Stimulated activated naive CD8-positive, alpha-beta T cell treated with anti-CD3 and anti-CD28 coated beads, Interleukin-15, amount 100 ng/mL, for 72 hours (primary cell): ENCODE measurements around the gene MRPS11.
A peak's percentile ranks its signal among the peaks of the same experiment; 100 is the strongest.
"Not testable (repeated sequence)": the region's sequence is repeated elsewhere in the genome, so short reads cannot be mapped to it uniquely, and the experiment has no call there.

ENCODE experiments used
- ATAC-seq: fragments of 150-1000 bp; cut with Tn5 transposase; 2 replicates; pipeline ENCODE4 v1.10.0; 2021; ENCODE audit warnings: mild to moderate bottlenecking, moderate library complexity
- DNase-seq, 2 donors: peaks; one replicate each; pipeline ENCODE4 v3.0.0; 2021 to 2022
- H3K27ac Mint-ChIP-seq, 2 donors: one replicate each; pipeline ENCODE4 v1.8.0; 2022; ENCODE audit warnings: mild to moderate bottlenecking in 2 of 2, mixed read lengths in 2 of 2, moderate library complexity in 2 of 2
- H3K27me3 Mint-ChIP-seq: one replicate; pipeline ENCODE4 v1.8.0; 2022; ENCODE audit warnings: mixed read lengths
- H3K4me1 Mint-ChIP-seq: one replicate; pipeline ENCODE4 v1.8.0; 2022; ENCODE audit warnings: mild to moderate bottlenecking, mixed read lengths
- H3K4me3 Mint-ChIP-seq, 2 donors: one replicate each; pipeline ENCODE4 v1.8.0; 2022; ENCODE audit warnings: mild to moderate bottlenecking in 2 of 2, mixed read lengths in 2 of 2, moderate library complexity in 1 of 2
- H3K9me3 Mint-ChIP-seq, 2 donors: one replicate each; pipeline ENCODE4 v1.8.0; 2022; ENCODE audit warnings: mixed read lengths in 2 of 2

MRPS11 gene

DNA sequence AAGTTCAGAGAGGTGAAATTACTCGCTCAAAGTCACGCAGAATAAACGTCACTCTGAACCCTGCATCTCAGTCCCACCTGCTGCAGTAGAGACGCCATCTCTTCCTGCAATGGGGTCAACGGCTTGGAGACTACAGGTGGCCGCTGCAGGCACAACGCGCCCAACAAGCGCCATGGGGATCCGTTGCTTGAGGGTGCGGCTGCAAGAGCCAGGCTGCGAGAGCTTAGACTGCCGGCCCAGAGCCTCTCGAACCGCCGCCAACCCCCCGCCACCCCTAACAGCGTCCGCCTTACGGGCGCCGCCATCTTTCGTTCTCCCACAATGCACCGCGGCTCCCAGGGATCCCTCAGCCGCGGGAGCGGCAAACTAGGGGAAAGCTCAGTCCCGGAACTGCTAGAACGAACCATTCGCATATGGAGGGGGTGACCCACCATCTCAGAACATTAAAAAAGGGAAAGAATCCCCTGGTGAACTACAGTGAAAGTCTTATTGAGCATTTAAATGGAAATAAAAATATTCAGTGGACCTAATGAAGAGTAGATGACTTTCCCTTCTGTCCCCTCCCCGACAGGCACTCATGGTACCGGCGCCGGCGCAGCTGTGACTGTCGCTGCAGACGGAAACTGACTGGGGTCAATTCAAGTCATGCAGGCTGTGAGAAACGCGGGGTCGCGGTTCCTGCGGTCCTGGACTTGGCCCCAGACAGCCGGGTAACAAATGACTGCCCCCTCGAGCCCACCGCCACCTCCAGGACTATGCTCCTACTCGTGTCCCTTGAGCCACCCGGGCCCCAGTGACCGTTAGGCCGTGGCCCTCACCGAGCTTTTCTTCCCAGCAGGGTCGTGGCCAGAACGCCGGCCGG lies at the start of gene MRPS11, which contains the start of gene MRPL46:
Gene MRPS11 (plus strand): TSS at position 636 of the 862 bp plus-strand sequence. CDS start 10 bp downstream, at position 646.
Gene MRPL46 (minus strand): TSS at position 316 of the 862 bp plus-strand sequence. CDS start 11 bp downstream, at position 305.
- peaks cover 25% of the 10 kb centered on the region for H3K4me1 Mint-ChIP-seq

DNA sequence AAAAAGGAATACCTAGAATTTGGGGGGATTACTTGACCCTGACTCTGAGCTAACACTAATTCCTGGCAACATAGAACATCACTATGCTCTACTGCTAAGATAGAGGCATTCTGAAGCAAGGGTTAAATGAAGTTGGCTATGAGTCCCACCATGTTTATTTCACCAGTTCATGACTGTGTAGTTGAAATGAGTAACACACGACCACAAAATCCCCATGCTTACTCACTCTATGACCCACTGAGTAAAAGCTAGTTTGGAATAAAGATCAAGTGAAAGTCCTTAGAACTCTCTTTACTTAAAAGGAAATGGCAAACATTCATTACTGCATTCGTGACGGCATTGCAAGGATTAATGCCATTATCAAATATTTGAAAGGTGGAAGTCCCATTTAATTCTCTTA lies 47.7 kb upstream of the MRPS11 start:
- Mint-ChIP-seq H3K4me3 (no peak overlapping the region), H3K4me1 (no peaks in the 10 kb centered on the region), H3K27me3 (peaks cover 25% of the 10 kb centered on the region), H3K9me3 (no peaks in the 10 kb centered on the region), H3K27ac (no peak overlapping the region)
- DNase-seq: peak in 1 of 2 donors; percentile 26
- peak; percentile 99 for ATAC-seq

More for the DNA sequence above, at the start of gene MRPS11, which contains the start of gene MRPL46:
- DNase-seq (peak; percentile 88 to 91), ATAC-seq (peak; percentile 89)
- H3K27ac Mint-ChIP-seq: peak within 1 kb of the TSS; percentile 100
- H3K9me3 Mint-ChIP-seq: no peaks in the 10 kb centered on the region
- no peaks in the 10 kb centered on the region for H3K27me3 Mint-ChIP-seq
- H3K4me3 Mint-ChIP-seq: peak within 1 kb of the TSS; percentile 85 to 88

DNA sequence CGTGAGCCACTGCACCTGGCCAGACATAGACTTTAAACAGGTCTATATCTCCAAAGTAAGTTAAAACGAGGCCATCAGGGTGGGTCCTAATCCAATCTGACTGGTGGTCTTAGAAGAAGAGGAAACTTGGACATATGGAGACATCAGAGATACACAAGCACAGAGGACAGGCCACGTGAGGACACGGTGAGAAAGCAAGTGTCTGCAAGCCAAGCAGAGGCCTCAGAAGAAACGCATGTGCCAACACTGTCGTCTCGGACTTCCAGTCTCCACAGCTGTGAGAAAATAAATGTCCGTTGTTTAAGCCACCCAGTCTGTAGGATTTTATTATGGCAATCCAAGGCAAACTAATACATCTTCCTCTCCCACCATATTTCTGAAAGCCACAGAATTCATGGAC lies 44.2 kb upstream of the MRPS11 start:
- Mint-ChIP-seq H3K4me3 (no peak overlapping the region), H3K27me3 (peaks cover 24% of the 10 kb centered on the region), H3K9me3 (no peaks in the 10 kb centered on the region), H3K4me1 (no peaks in the 10 kb centered on the region), H3K27ac (no peak overlapping the region)
- ATAC-seq (no peak), DNase-seq (no peak)

DNA sequence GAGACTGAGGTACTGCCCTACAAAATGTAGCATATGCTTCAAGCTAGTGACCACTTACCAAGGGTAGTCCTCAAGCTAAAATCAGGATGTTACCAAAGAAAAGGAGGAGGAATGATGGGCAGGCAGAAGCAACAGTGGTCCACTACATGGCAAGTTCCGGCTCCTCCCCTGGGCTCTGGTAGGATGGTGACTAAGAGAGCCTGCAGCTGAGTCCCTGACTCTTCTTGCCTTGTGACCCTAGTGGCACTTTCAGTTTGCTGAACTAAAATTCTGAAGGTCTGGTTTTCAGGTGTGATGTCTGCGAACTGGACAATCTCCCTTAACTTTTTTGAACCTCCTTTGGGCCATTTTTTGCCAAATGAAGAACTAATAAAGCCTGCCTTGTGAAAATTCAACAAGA lies 41.2 kb upstream of the MRPS11 start:
- DNase-seq (no peak), ATAC-seq (no peak)
- Mint-ChIP-seq H3K4me1 (no peaks in the 10 kb centered on the region), H3K27me3 (peaks cover 22% of the 10 kb centered on the region), H3K27ac (no peak overlapping the region), H3K9me3 (no peaks in the 10 kb centered on the region), H3K4me3 (no peak overlapping the region)

DNA sequence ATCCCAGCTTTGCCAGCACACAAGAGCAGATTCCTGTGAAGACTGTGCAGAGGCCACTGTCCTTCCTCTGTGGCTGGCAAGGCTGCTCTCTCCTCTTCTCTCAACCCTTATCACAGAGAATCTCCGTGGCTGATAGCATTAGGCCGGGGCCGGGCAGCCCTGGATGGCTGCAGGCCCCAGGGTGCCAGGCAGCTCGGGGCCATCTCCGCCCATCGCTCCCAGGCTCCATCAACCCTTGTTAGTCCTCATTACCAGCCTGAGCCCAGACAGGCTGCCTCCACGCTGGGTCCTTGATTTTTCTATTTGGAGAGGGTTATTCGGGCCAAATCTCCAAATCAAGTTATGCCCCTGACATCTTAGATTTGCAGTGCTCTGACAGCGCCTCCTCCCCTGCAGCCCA lies 39.5 kb upstream of the MRPS11 start:
- no peaks in the 10 kb centered on the region for H3K4me1 Mint-ChIP-seq
- H3K27ac Mint-ChIP-seq: no peak overlapping the region
- ATAC-seq: no peak
- no peak for DNase-seq
- H3K9me3 Mint-ChIP-seq: no peaks in the 10 kb centered on the region
- H3K27me3 Mint-ChIP-seq: peaks cover 22% of the 10 kb centered on the region
- no peak overlapping the region for H3K4me3 Mint-ChIP-seq

DNA sequence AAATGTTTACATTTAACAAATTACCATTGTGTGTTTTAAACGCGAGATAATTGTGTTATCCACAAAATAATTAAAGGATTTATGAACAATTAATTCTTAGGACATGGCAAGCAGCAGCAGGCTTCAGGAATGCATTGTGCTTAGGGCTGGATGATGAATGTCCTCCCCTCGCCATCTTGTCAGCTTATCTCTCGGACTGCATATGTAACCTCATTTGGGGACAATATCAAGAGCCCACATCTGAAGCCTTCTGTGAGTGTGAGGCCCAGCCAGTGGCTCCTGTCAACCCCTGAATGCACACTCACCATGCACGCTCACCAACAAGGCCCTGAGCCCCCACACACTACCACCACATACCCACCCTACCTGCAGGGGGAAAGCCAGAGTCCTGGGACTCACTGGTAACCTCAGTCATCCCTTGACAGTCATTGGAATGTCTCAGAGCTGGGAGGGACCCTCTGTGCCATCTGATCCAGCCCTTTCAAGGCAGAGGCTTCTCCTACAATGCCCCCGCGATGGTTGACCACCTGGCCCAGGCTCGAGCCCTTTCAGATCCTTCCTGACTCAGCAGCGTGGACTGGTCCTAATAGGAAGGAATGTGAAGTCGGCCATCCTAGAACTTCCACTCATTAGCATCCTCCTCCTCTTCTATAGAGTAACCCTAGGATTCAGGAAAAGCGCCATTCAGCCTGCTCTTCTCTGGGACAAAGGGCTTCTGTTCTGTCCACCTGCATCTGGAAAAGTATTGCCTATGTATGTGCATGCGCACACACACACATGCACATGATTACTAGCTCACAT lies 38.5 kb upstream of the MRPS11 start:
- Mint-ChIP-seq H3K27ac (peak overlapping the region in 1 of 2 donors; percentile 7), H3K4me3 (no peak overlapping the region), H3K4me1 (no peaks in the 10 kb centered on the region), H3K9me3 (no peaks in the 10 kb centered on the region), H3K27me3 (peaks cover 22% of the 10 kb centered on the region)
- ATAC-seq (no peak), DNase-seq (no peak)

DNA sequence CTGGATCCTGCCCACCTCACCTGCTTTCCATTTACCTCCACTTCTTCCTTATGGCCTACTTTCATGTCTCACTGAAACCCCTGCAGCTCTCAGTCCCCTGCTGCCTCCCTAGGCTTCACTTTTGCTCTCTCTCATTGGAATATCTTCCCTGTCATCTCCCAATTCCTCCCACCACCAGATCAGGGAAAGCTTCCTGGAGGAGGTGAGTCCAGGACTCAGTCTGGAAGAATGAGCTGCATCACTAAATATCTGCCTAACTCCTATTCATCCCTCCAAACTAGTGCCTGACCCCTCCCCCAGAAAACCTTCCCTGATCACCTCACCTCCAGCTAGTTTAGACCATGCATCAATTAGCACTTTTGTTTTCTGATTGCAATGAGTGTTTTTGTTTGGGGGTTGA lies 37.5 kb upstream of the MRPS11 start:
- Mint-ChIP-seq H3K9me3 (no peaks in the 10 kb centered on the region), H3K4me3 (no peak overlapping the region), H3K27me3 (peaks cover 22% of the 10 kb centered on the region), H3K4me1 (no peaks in the 10 kb centered on the region), H3K27ac (peak overlapping the region in 1 of 2 donors; percentile 61)
- DNase-seq (no peak), ATAC-seq (no peak)

DNA sequence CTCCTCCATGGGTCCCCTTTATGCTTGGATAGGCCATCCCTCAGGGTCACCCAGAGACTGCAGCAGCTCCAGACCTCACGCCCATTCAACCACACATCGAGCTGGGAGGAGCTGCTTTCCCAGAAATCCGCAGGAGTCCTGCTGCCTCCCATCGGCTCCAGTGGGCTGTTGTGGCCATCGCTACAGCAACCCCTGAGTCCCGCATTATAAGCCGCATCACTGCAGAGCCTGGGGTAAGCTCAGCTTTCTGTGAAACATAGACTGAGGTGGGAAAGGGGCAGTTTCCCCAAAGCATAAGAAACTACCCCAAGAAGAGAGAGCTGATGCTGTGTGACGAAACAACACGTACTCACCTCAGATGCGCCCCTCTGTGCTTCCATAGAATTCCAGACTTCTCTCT lies 36.1 kb upstream of the MRPS11 start:
- Mint-ChIP-seq H3K27me3 (peaks cover 22% of the 10 kb centered on the region), H3K9me3 (no peaks in the 10 kb centered on the region), H3K4me1 (no peaks in the 10 kb centered on the region), H3K4me3 (no peak overlapping the region), H3K27ac (no peak overlapping the region)
- no peak for DNase-seq
- no peak for ATAC-seq

DNA sequence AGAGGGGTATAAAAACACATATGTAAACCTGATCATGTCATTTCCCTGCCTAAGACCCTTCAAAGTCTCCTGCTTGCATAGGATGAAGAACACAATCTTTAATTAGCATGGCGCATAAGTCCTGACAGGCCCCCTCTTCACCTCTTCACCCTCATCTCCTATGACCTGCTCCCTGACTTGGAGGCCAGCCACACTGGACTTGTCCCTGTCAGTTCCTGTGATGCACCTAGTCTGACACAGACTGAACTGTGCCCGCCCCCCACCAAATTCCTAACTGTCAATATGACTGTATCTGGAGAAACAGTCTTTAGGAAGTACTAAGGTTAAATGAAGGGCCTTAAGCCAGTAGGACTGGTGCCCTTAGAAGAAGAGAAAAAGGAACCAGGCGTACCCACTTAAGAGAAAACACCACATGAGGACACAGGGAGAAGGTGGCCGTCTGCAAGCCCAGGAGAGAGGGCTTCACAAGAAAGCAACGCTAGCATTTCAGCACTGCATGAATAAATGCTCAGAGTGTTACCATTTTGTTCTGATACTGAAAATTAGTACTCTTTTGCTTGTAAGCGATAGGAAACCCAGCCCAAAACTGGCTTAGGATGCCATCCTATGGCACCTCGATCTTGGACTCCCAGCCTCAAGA lies 34.3 kb upstream of the MRPS11 start:
- ATAC-seq (no peak), DNase-seq (no peak)
- Mint-ChIP-seq H3K27me3 (peaks cover 23% of the 10 kb centered on the region), H3K4me3 (no peak overlapping the region), H3K9me3 (no peaks in the 10 kb centered on the region), H3K4me1 (no peaks in the 10 kb centered on the region), H3K27ac (no peak overlapping the region)

DNA sequence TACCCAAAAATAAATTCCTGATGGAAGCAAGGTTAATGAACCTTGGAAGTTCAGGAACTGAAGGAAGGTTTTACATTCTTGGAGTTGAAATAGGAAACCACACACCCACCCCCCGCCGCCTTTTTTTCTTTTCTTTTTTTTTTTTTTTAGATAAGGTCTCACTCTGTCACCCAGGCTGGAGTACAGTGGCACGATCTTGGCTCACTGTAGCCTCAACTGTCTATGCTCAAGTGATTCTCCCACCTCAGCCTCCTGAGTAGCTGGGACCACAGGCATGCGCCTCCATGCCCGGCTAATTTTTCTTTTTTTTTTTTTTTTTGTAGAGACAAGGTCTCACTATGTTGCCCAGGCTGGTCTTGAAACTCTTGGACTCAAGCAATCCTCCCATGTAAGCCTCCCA lies 33.4 kb upstream of the MRPS11 start:
- not testable (repeated sequence) for H3K27ac Mint-ChIP-seq, H3K9me3 Mint-ChIP-seq, DNase-seq, H3K4me3 Mint-ChIP-seq, H3K4me1 Mint-ChIP-seq, ATAC-seq
- H3K27me3 Mint-ChIP-seq: peaks cover 21% of the 10 kb centered on the region

DNA sequence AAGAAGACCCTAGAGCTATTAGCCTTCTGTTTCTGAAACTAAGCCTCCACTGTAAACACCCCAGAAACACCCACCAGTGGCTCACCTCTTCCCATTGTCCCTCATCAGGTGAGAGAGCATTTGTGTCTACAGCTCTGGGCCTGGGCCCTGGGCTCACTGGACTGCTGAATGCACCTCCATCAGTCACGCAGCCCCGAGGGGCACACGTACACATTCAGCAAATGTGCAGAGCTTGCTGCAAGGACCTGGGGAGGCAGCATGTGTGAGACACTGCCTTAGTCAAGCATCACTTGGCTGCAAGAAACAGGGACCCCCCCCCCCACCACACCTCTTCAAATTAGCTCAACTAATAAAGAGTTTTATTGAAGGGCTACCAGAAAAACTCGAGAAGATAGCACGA lies 29.3 kb upstream of the MRPS11 start:
- ATAC-seq: no peak
- Mint-ChIP-seq H3K4me1 (no peaks in the 10 kb centered on the region), H3K27me3 (peaks cover 27% of the 10 kb centered on the region), H3K27ac (no peak overlapping the region), H3K4me3 (no peak overlapping the region), H3K9me3 (peaks cover 0 to 6% of the 10 kb centered on the region in 2 donors)
- DNase-seq: no peak

DNA sequence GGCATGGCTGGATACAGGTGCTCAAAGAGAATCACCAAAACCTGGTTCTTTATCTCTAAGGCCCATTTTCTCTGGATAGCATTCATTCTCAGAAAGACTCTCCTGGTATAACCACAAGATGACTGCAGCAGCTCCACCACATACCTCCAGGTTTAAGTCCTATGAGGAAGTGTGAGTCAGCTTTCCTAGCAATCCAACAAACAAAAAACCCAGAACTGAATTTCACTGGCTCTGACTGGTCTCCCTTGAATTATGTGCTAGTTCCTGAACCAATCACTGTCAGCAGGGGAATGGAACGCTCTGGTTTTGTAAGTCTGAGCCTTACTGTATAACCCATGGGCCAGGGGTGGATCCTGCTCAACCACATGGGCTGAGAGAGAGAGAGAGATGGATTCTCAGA lies 27.5 kb upstream of the MRPS11 start:
- Mint-ChIP-seq H3K4me3 (no peak overlapping the region), H3K4me1 (no peaks in the 10 kb centered on the region), H3K27me3 (peaks cover 40% of the 10 kb centered on the region), H3K27ac (no peak overlapping the region), H3K9me3 (peaks cover 0 to 21% of the 10 kb centered on the region in 2 donors)
- ATAC-seq (peak; percentile 23), DNase-seq (no peak)

DNA sequence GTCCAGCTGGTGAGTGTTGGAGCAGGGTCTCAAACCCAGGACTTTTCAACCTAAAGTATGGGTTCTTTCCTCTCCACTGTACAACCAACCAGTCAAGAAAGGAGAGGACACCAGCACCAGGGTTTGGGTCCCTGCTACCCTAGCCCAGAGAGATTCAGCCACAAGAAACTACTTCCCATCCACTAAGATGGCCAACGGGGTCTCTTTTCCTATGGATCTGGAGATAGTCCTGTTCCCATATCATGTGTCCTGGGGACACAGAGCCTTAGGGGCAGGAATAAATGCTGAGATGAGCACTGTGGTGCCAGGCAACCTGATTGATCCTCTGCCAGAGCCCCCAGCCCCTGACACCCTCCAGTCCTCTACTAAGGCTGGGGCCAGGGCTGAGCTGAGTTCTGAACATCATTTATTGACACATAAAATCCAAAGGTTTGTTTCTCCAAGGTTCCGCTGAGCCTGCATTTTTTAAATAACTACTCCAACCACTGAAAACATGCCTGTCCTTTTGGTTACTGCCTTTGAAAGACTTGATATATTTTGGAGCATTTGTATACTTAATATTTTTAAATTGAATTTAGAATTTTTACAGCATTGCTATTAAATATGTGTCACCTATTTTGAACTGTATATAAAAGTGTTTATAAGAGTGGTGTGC lies 26.3 kb upstream of the MRPS11 start:
- no peak overlapping the region for H3K4me3 Mint-ChIP-seq
- ATAC-seq (no peak), DNase-seq (no peak)
- no peaks in the 10 kb centered on the region for H3K4me1 Mint-ChIP-seq
- H3K9me3 Mint-ChIP-seq: peaks cover 0 to 21% of the 10 kb centered on the region in 2 donors
- H3K27ac Mint-ChIP-seq: no peak overlapping the region
- peaks cover 40% of the 10 kb centered on the region for H3K27me3 Mint-ChIP-seq

DNA sequence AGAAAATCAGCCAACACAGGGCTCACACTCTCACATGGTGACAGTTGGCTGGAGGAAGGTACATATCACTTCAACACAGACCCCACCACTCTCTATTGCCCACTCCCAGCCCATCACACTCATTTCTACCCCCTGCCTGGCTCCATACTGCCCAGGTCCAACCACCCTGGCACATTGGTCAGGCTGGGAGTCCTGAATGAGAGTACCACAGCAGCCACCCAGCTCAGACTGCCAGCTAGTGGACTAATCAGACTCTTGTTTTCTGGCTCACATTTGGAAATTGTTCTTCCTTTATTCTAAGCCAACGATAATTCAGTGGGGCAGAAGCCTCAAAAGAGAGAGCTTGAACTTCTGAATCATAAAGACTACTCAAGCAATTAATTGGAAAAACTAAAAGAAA lies 20.3 kb upstream of the MRPS11 start:
- ATAC-seq (no peak), DNase-seq (no peak)
- Mint-ChIP-seq H3K27ac (no peak overlapping the region), H3K4me1 (peaks cover 5% of the 10 kb centered on the region), H3K4me3 (no peak overlapping the region), H3K9me3 (peaks cover 0 to 21% of the 10 kb centered on the region in 2 donors), H3K27me3 (peaks cover 34% of the 10 kb centered on the region)

DNA sequence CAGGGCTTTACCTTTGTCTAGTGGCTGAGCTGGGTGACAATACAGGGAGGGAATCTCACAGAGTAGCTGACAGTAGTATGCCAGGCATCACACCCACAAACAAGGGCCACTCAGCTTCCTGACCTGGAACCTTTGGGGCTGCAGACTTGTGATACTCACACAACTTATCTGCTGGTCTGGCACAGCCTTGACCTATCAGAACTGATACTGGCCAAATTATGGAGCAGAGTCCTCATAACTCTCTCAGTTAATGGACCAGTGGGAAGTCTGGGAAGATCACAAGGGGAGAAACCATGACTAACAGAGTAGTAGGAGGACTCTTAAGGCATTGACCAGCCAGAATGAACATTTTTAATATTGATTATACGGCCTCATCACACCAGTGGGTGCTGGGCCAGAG lies 19.8 kb upstream of the MRPS11 start:
- ATAC-seq (no peak), DNase-seq (no peak)
- Mint-ChIP-seq H3K27ac (no peak overlapping the region), H3K9me3 (peaks cover 0 to 19% of the 10 kb centered on the region in 2 donors), H3K4me3 (no peak overlapping the region), H3K27me3 (peaks cover 32% of the 10 kb centered on the region), H3K4me1 (peaks cover 5% of the 10 kb centered on the region)
